Trophoblast cell (in vitro differentiated cells and primary cell): Measurements from ENCODE around the gene CDAN1.

Source experiments
- DNase-seq, 2 donors: peaks; one replicate each; pipeline ENCODE4 v3.0.0-alpha.2; 2016
- H2AFZ ChIP-seq: 2 replicates; pipeline ENCODE4 v1.6.1; 2013; ENCODE audit warnings: low read length, moderate library complexity, mild to moderate bottlenecking; ENCODE audit not compliant: insufficient read depth, poor library complexity
- H2AK5ac ChIP-seq: 2 replicates; pipeline ENCODE4 v1.6.1; 2013; ENCODE audit warnings: mild to moderate bottlenecking, low read length
- H2BK120ac ChIP-seq: 2 replicates; pipeline ENCODE4 v1.6.1; 2013; ENCODE audit warnings: low read length, mild to moderate bottlenecking, moderate library complexity; ENCODE audit not compliant: insufficient read depth, poor library complexity
- H2BK12ac ChIP-seq: 2 replicates; pipeline ENCODE4 v1.6.1; 2013; ENCODE audit warnings: mild to moderate bottlenecking, low read length, moderate library complexity
- H2BK5ac ChIP-seq: 2 replicates; pipeline ENCODE4 v1.6.1; 2013; ENCODE audit warnings: low read length, low read depth, moderate library complexity, mild to moderate bottlenecking; ENCODE audit not compliant: poor library complexity
- H3K14ac ChIP-seq: 2 replicates; pipeline ENCODE4 v1.6.1; 2013; ENCODE audit warnings: mild to moderate bottlenecking, low read length
- H3K18ac ChIP-seq: 2 replicates; pipeline ENCODE4 v1.6.1; 2013; ENCODE audit warnings: mild to moderate bottlenecking, low read length
- H3K23ac ChIP-seq: 2 replicates; pipeline ENCODE4 v1.6.1; 2013; ENCODE audit warnings: low read length
- H3K27ac ChIP-seq: 2 replicates; pipeline ENCODE4 v1.5.1; 2013; ENCODE audit warnings: low read depth, mild to moderate bottlenecking, inconsistent platforms, low read length, moderate library complexity
- H3K27me3 ChIP-seq: 2 replicates; pipeline ENCODE4 v1.6.1; 2013; ENCODE audit warnings: inconsistent platforms, mild to moderate bottlenecking, low read length, moderate library complexity; ENCODE audit not compliant: insufficient read depth
- H3K36me3 ChIP-seq, 2 experiments: 1 replicate in 1 of 2; 2 replicates in 1 of 2; pipeline ENCODE4 v1.6.1; 2013; ENCODE audit warnings: low read length in 2 of 2, mild to moderate bottlenecking in 2 of 2, moderate library complexity in 1 of 2; ENCODE audit not compliant: insufficient read depth in 2 of 2, control insufficient read depth in 1 of 2
- H3K4ac ChIP-seq: 2 replicates; pipeline ENCODE4 v1.6.1; 2013; ENCODE audit warnings: low read depth, mild to moderate bottlenecking, low read length, moderate library complexity
- H3K4me1 ChIP-seq, 2 experiments: 1 replicate in 1 of 2; 2 replicates in 1 of 2; pipeline ENCODE4 v1.6.1; 2013; ENCODE audit warnings: low read length in 2 of 2, mild to moderate bottlenecking in 2 of 2, moderate library complexity in 1 of 2; ENCODE audit not compliant: insufficient read depth in 2 of 2, control insufficient read depth in 1 of 2
- H3K4me2 ChIP-seq: 2 replicates; pipeline ENCODE4 v1.6.1; 2013; ENCODE audit warnings: inconsistent platforms, mild to moderate bottlenecking, low read length, moderate library complexity
- H3K4me3 ChIP-seq: 2 replicates; pipeline ENCODE4 v1.5.1; 2013; ENCODE audit warnings: mild to moderate bottlenecking, low read depth, low read length, inconsistent platforms
- H3K79me1 ChIP-seq: one replicate; pipeline ENCODE4 v1.6.1; 2013; ENCODE audit warnings: low read length
- H3K79me2 ChIP-seq: 2 replicates; pipeline ENCODE4 v1.6.1; 2013; ENCODE audit warnings: low read length, mild to moderate bottlenecking; ENCODE audit not compliant: control insufficient read depth, insufficient read depth, poor library complexity
- H3K9ac ChIP-seq: 2 replicates; pipeline ENCODE4 v1.6.1; 2013; ENCODE audit warnings: mild to moderate bottlenecking, low read length
- H3K9me3 ChIP-seq: 2 replicates; pipeline ENCODE4 v1.6.1; 2013; ENCODE audit warnings: low read depth, mild to moderate bottlenecking, control low read depth, inconsistent platforms, low read length; ENCODE audit not compliant: insufficient read depth
- H4K12ac ChIP-seq: 2 replicates; pipeline ENCODE4 v1.6.1; 2013; ENCODE audit warnings: low read depth, mild to moderate bottlenecking, low read length, moderate library complexity
- H4K8ac ChIP-seq: 2 replicates; pipeline ENCODE4 v1.6.1; 2013; ENCODE audit warnings: low read depth, mild to moderate bottlenecking, low read length, moderate library complexity
- H4K91ac ChIP-seq: one replicate; pipeline ENCODE4 v1.6.1; 2013; ENCODE audit warnings: low read depth, mild to moderate bottlenecking, low read length, moderate library complexity
- WGBS: extraction: QIAGEN DNeasy Blood & Tissue Kit; methylation state at CpG from one replicate; pipeline ENCODE4 v1.1.7; 2013; ENCODE audit warnings: missing lambda C conversion rate; ENCODE audit not compliant: insufficient read length, insufficient coverage; ENCODE audit errors: extremely low coverage; 5-methylcytosine and 5-hydroxymethylcytosine counted together

The CDAN1 gene

DNA sequence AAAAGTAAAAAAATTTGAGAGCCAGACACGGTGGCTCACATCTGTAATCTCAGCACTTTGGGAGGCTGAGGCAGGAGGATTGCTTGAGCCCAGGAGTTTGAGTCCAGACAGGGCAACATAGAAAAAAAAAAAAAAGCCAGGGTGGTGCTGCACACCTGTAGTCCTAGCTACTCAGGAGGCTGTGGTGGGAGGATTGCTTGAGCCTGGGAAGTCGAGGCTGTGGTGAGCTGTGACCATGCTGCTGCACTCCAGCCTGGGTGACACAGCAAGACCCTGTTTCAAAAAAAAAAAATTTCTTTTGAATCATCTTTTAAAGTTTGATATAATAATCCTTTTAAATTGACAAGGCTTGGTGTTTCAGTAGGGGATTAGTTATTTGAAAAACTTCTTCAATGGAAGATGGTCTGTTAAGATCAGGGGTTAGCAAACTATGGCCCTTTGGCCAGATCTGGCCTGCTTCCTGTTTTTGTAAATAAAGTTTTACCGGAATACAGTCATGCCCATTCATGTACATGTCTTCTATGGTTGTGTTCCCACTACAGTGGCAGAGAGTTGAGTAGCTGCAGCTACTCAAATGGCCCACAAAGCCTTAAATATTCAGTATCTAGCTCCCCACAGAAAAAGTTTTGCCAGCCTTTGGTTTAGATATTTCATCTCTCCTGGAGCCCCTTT is 28.9 kb downstream of the CDAN1 start:
- no peak overlapping the region for H2BK5ac ChIP-seq
- no peak overlapping the region for H4K12ac ChIP-seq
- no CpG with 5 or more reads among the region's 3 CpGs for WGBS
- no peak overlapping the region for H3K14ac ChIP-seq
- H3K27ac ChIP-seq, result no peak overlapping the region
- no peak overlapping the region for H2BK120ac ChIP-seq
- H3K9ac ChIP-seq, result no peak overlapping the region
- no peaks in the 10 kb centered on the region for H3K79me2 ChIP-seq
- H3K4ac ChIP-seq, result no peak overlapping the region
- no peaks in the 10 kb centered on the region for H3K4me1 ChIP-seq
- H3K36me3 ChIP-seq, result no peaks in the 10 kb centered on the region
- DNase-seq, result no peak
- no peak overlapping the region for H2AK5ac ChIP-seq
- H2BK12ac ChIP-seq, result no peak overlapping the region
- no peak overlapping the region for H3K4me2 ChIP-seq
- H3K9me3 ChIP-seq, result no peaks in the 10 kb centered on the region
- H3K23ac ChIP-seq, result no peak overlapping the region
- no peak overlapping the region for H4K91ac ChIP-seq
- no peak overlapping the region for H4K8ac ChIP-seq
- H3K79me1 ChIP-seq, result no peaks in the 10 kb centered on the region
- no peak overlapping the region for H2AFZ ChIP-seq
- H3K4me3 ChIP-seq, result no peak overlapping the region
- H3K27me3 ChIP-seq, result no peaks in the 10 kb centered on the region
- H3K18ac ChIP-seq, result no peak overlapping the region

DNA sequence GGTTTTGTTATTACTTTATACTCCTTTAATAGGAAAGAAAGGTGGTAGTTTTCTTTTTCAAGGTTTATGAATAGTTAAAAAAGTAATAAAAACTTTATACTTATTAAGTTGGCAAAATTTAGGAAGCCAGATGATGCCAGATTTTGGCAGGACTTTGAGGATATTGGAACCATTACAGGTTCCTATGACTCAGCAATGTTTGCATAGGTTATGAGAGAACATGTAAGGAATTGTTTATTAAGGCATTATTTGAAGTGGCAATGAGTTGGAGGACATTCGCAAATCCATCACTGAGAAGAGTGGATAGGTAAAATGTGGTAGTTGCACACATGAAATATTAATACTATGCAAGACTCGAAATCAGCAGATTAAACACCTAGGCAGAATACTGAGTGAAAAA is 29.9 kb downstream of the CDAN1 start:
- Histone ChIP-seq H3K23ac (no peak overlapping the region), H4K91ac (no peak overlapping the region), H3K9ac (no peak overlapping the region), H3K4me1 (no peaks in the 10 kb centered on the region), H2AFZ (no peak overlapping the region), H3K14ac (no peak overlapping the region), H3K79me2 (no peaks in the 10 kb centered on the region), H3K27ac (no peak overlapping the region), H2AK5ac (no peak overlapping the region), H3K4me2 (no peak overlapping the region), H3K9me3 (no peaks in the 10 kb centered on the region), H2BK120ac (no peak overlapping the region), H4K12ac (no peak overlapping the region), H3K27me3 (no peaks in the 10 kb centered on the region), H3K4ac (no peak overlapping the region), H3K36me3 (no peaks in the 10 kb centered on the region), H2BK5ac (no peak overlapping the region), H3K4me3 (no peak overlapping the region), H3K18ac (no peak overlapping the region), H4K8ac (no peak overlapping the region), H3K79me1 (no peaks in the 10 kb centered on the region), H2BK12ac (no peak overlapping the region)
- DNase-seq, result no peak
- no CpG with 5 or more reads among the region's 2 CpGs for whole genome bisulfite sequencing

GRCh38 chr15:42705336-42705735 is 31.6 kb downstream of the CDAN1 start:
- H3K4me1 ChIP-seq, result no peaks in the 10 kb centered on the region
- H2AK5ac ChIP-seq, result no peak overlapping the region
- no peaks in the 10 kb centered on the region for H3K36me3 ChIP-seq
- no peak overlapping the region for H3K4me3 ChIP-seq
- no CpG with 5 or more reads among the region's 5 CpGs for WGBS
- no peak overlapping the region for H3K14ac ChIP-seq
- H3K23ac ChIP-seq, result no peak overlapping the region
- no peak overlapping the region for H3K4me2 ChIP-seq
- no peak for DNase-seq
- no peak overlapping the region for H2BK12ac ChIP-seq
- no peak overlapping the region for H3K4ac ChIP-seq
- no peak overlapping the region for H4K12ac ChIP-seq
- no peaks in the 10 kb centered on the region for H3K79me2 ChIP-seq
- no peak overlapping the region for H3K9ac ChIP-seq
- no peak overlapping the region for H3K27ac ChIP-seq
- no peak overlapping the region for H2BK5ac ChIP-seq
- no peak overlapping the region for H2BK120ac ChIP-seq
- H3K79me1 ChIP-seq, result no peaks in the 10 kb centered on the region
- no peak overlapping the region for H4K8ac ChIP-seq
- no peak overlapping the region for H3K18ac ChIP-seq
- no peaks in the 10 kb centered on the region for H3K9me3 ChIP-seq
- H4K91ac ChIP-seq, result no peak overlapping the region
- H3K27me3 ChIP-seq, result no peaks in the 10 kb centered on the region
- no peak overlapping the region for H2AFZ ChIP-seq

- no peak overlapping the region for H3K4ac ChIP-seq
- H3K18ac ChIP-seq, result no peak overlapping the region
- H3K79me1 ChIP-seq, result no peaks in the 10 kb centered on the region
- H3K9me3 ChIP-seq, result no peaks in the 10 kb centered on the region
- H3K79me2 ChIP-seq, result no peaks in the 10 kb centered on the region
- no peak overlapping the region for H3K14ac ChIP-seq
- no peaks in the 10 kb centered on the region for H3K27me3 ChIP-seq
- H2AK5ac ChIP-seq, result no peak overlapping the region
- no peaks in the 10 kb centered on the region for H3K36me3 ChIP-seq
- DNase-seq, result peak; percentile 59 to 85
- H3K4me3 ChIP-seq, result no peak overlapping the region
- no peak overlapping the region for H2BK5ac ChIP-seq
- no peak overlapping the region for H2BK12ac ChIP-seq
- no peak overlapping the region for H3K27ac ChIP-seq
- no CpG with 5 or more reads among the region's 4 CpGs for WGBS
- H4K12ac ChIP-seq, result no peak overlapping the region
- no peaks in the 10 kb centered on the region for H3K4me1 ChIP-seq
- no peak overlapping the region for H3K9ac ChIP-seq
- H4K91ac ChIP-seq, result no peak overlapping the region
- H2BK120ac ChIP-seq, result no peak overlapping the region
- H3K4me2 ChIP-seq, result no peak overlapping the region
- H4K8ac ChIP-seq, result no peak overlapping the region
- no peak overlapping the region for H2AFZ ChIP-seq
- no peak overlapping the region for H3K23ac ChIP-seq
Measured at GRCh38 chr15:42704492-42704926, 32.4 kb downstream of the CDAN1 start.
